ENCODE data around the gene SNED1.

GRCh38 chr2:241015439-241015838 lies 17.0 kb downstream of the SNED1 start:
- TF ChIP-seq CTCF (IDR thresholded peaks at IDR 0.05) (no peak), POLR2AphosphoS5 (IDR thresholded peaks at IDR 0.05) (no peak)

Data from breast epithelium (tissue), 3 donors.